K562 treated with DMSO at 1 percent for 12 hours (cell line): Measurements from ENCODE around the gene COQ4. TPM values are rescaled to one million over a fixed set of nuclear protein-coding genes. Genes with fewer than 3 reads are reported as not detected.

Source experiments
- total RNA-seq: library from RNA; unstranded; fragments of 300-600 nt; gene quantifications from 2 replicates; pipeline ENCODE4 v1.2.3, GENCODE V29; 2022; ENCODE audit not compliant: insufficient read depth

COQ4 gene
- 120 and 127 TPM in 2 replicates for total RNA-seq

GRCh38 chr9:128322404-128323211, at the start of gene COQ4, which contains the start of gene TRUB2:
COQ4 (plus strand) TSS chr9:128322839; CDS start chr9:128322859, 20 bp downstream.
TRUB2 (minus strand) TSS chr9:128322447; CDS start chr9:128322408, 39 bp downstream.

GRCh38 chr9:128275198-128276007, 47.2 kb upstream of the COQ4 start, which contains the start of gene GOLGA2:
GOLGA2 (minus strand) TSS chr9:128276007; CDS start chr9:128275976, 31 bp downstream.

GRCh38 chr9:128276008-128276573, 46.5 kb upstream of the COQ4 start, which contains the start of gene SWI5:
SWI5 (plus strand) TSS chr9:128276276.

GRCh38 chr9:128339761-128340690, 17.4 kb downstream of the COQ4 start, which contains the start of gene SLC27A4:
SLC27A4 (plus strand) TSS chr9:128340527; CDS start chr9:128343133, 2,606 bp downstream.

GRCh38 chr9:128370752-128371629, 48.4 kb downstream of the COQ4 start, which contains the start of gene URM1:
URM1 (plus strand) TSS chr9:128371374; CDS start chr9:128371381, 7 bp downstream.

Other genes starting within 250 kb of the COQ4 start
- 40.1 and 46.2 TPM in 2 replicates for gene PTGES2, start 195.1 kb upstream of the COQ4 start, total RNA-seq
- gene LCN2, start 173.4 kb upstream of the COQ4 start, total RNA-seq, result not detected in 2 replicates
- 353 and 489 TPM in 2 replicates for gene BBLN, start 162.6 kb upstream of the COQ4 start, total RNA-seq
- 280 and 443 TPM in 2 replicates for gene CIZ1, start 131.3 kb upstream of the COQ4 start, total RNA-seq
- 15.4 and 46.4 TPM in 2 replicates for gene DNM1, start 119.5 kb upstream of the COQ4 start, total RNA-seq
- 63.8 and 131 TPM in 2 replicates for gene GOLGA2, start 46.8 kb upstream of the COQ4 start, total RNA-seq
- 143 and 182 TPM in 2 replicates for gene SWI5, start 46.6 kb upstream of the COQ4 start, total RNA-seq
- 32.1 and 33.5 TPM in 2 replicates for gene TRUB2, start 392 bp upstream of the COQ4 start, total RNA-seq
- 16.0 and 24.8 TPM in 2 replicates for gene SLC27A4, start 17.7 kb downstream of the COQ4 start, total RNA-seq
- 44.2 and 44.6 TPM in 2 replicates for gene URM1, start 48.5 kb downstream of the COQ4 start, total RNA-seq
- gene CERCAM, start 98.0 kb downstream of the COQ4 start, total RNA-seq, result 25.4 and 31.5 TPM in 2 replicates
- gene ODF2, start 133.2 kb downstream of the COQ4 start, total RNA-seq, result 23.9 and 63.3 TPM in 2 replicates
- 23.6 and 45.0 TPM in 2 replicates for gene GLE1, start 181.9 kb downstream of the COQ4 start, total RNA-seq
- 32.7 and 58.2 TPM in 2 replicates for gene SPTAN1, start 229.7 kb downstream of the COQ4 start, total RNA-seq